Left ventricle myocardium superior (tissue), 1 donor: Measurements from ENCODE around the gene RPLP2. TPM values are rescaled to one million over a fixed set of nuclear protein-coding genes. Genes with fewer than 3 reads are reported as not detected.
A peak's percentile ranks its signal among the peaks of the same experiment; 100 is the strongest.

Experiments
- ATAC-seq: fragments of 200-7000 bp; cut with Tn5 transposase; one replicate; pipeline ENCODE4 v1.9.1; 2020; ENCODE audit warnings: mild to moderate bottlenecking, moderate library complexity
- DNase-seq: peaks from one replicate; pipeline ENCODE4 v3.0.0-alpha.2; 2020
- intact Hi-C: fragments of 100-400 bp; cut with micrococcal nuclease; formaldehyde crosslinking; loops from one replicate; pipeline ENCODE4 v1.11.0; 2022
- total RNA-seq: library from RNA; stranded (reverse); fragmentation: NEBNext Ultra II Directional; extraction: Animal tissue kit (Norgen Biotek cat#: 25700); gene quantifications from one replicate; pipeline ENCODE4 v1.2.1, GENCODE V29; 2021
- donor health status: DM: no; HTN: yes; CAD: no; lungs with severe emphysema.

The RPLP2 gene
- total RNA-seq, 1 donor from 2014 or later = 942 TPM

DNA sequence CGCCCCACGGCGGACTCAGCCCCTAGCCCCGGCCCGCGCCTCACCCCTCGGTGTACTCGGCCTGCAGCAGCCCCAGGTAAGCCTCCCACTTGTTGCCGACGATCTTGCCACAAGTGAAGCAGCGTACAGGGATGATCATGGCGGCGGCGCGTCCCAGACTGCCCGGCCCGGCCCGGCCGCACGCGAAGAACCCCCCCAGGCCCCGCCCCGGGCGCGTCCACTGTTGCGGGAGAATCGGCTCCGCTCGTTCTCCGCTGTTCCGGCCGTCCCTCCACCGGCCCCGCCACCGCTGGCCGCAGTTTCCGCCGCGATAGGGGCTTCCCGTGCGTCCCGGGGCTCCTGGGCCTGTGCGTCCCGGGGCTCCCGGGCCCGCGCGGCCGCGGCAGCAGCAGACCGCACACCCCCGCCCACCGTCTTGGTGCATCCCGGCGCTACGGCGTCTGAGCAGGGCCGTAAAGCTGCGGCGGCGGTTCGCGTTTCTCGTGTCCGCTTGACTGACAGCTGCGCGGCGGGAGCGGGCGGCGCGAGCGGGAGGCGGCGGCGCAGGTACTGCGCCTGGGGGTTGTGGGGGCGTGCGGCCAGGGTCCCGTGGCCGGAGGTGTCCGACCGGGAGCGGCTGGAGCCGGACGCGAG lies 32.7 kb downstream of the RPLP2 start, which contains the start of the genes POLR2L and TSPAN4:
TSS of gene POLR2L (minus strand) at position 160 of the 633 bp plus-strand sequence. CDS start at position 139, 21 bp downstream.
TSS of gene TSPAN4 (plus strand) at position 483 of the 633 bp plus-strand sequence. CDS start 7,453 bp downstream, outside the sequence.
- intact Hi-C loops = no loop called here
- DNase-seq (peak; percentile 95), ATAC-seq (peak; percentile 52)

GRCh38 chr11:843086-843734 lies 33.4 kb downstream of the RPLP2 start:
- intact Hi-C loops = no loop called here
- ATAC-seq (peak; percentile 0), DNase-seq (peak; percentile 56)

GRCh38 chr11:843818-844692 lies 34.3 kb downstream of the RPLP2 start:
- ATAC-seq (peak; percentile 50), DNase-seq (peak; percentile 93)
- intact Hi-C loops = no loop called here

- peak; percentile 94 for DNase-seq
- intact Hi-C loops = no loop called here
- peak; percentile 62 for ATAC-seq
Measured at GRCh38 chr11:844693-845644, 35.2 kb downstream of the RPLP2 start.

DNA sequence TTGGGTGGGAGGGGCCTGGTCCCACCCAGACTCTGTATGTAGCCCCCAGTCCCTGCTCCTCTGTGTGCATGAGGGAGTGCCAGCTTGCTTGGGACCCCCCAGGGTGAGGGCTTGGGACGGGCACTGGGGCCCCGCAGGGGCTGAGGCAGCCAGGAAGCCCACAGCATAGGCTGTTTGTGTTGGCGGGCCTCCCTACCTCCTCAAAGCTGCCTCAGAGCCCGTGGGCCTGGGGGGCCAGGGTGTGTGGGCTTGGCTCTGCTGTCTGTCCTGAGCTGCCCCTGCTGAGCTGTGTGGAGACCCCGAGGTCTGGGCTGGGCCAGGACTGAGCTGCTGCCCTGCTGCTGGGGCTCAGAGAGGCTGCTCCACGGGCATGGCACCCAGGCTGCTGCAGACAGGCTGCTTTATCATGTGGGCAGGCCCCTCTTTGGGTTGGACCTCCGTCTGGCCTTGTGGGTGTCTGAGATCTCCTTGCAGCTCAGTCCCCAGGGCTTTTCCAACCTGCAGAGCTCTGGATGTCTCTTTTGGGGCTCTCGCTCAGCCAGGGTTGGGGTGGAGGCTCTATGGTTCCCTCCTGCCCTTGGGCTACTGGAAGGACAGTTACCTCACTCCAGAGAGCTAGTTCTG lies 36.2 kb downstream of the RPLP2 start:
- ATAC-seq (no peak), DNase-seq (no peak)
- intact Hi-C loops = no loop called here

- intact Hi-C loops = no loop called here
- ATAC-seq (no peak), DNase-seq (no peak)
Measured at GRCh38 chr11:846496-847098, 36.8 kb downstream of the RPLP2 start.

DNA sequence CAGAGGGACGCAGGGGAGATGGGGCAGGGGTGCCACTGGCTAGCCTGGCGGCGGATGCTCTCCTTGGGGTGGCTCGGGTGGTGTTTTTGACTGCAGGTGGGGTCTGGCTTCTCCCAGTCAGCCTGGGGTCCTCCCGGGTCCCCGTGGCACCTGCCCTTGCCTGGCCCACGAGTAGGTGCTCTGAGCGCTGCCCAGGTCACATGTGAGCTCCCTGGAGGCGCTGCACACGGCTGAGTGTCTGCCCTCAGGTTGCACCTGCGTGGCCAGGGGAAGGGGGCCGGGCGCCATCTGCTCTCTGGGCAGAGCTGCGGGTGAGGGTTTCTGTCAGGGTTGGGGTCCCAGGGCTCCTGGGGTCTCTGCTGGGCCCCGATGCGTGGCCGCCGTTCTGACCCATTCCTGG lies 38.1 kb downstream of the RPLP2 start:
- ATAC-seq (no peak), DNase-seq (no peak)
- intact Hi-C loops = no loop called here

DNA sequence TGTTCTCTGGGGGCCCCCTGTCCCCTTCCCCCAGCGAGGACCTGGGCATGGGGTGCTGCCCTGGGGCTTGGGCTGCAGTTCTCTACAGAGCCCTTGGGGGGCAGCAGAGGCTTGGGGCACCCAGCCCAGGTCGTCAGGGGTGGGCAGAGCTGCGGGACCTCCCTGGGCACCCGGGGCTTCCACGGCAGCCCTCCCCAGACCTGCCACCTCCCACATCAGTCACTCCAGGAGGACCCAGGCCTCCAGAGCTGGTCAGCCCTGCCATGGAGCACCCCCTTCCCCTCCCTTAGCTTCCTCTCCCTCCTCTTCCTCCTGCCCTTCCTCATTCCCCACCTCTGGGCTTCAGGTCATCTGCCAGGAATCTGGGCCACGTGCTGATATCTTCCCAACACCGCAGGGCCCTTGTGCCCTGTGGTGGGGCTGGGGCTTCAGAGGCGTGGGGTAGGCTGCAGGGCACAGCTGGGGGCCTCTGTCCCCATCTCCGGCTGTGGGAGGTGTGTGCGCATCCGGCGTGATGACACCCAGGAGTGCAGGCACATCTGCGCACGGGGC lies 38.7 kb downstream of the RPLP2 start:
- intact Hi-C loops = no loop called here
- peak; percentile 4 for ATAC-seq

GRCh38 chr11:849104-849824 lies 39.5 kb downstream of the RPLP2 start:
- no peak for ATAC-seq
- DNase-seq = peak; percentile 68
- intact Hi-C loops = no loop called here

More for the DNA sequence above, 38.7 kb downstream of the RPLP2 start:
- DNase-seq = peak; percentile 71

DNA sequence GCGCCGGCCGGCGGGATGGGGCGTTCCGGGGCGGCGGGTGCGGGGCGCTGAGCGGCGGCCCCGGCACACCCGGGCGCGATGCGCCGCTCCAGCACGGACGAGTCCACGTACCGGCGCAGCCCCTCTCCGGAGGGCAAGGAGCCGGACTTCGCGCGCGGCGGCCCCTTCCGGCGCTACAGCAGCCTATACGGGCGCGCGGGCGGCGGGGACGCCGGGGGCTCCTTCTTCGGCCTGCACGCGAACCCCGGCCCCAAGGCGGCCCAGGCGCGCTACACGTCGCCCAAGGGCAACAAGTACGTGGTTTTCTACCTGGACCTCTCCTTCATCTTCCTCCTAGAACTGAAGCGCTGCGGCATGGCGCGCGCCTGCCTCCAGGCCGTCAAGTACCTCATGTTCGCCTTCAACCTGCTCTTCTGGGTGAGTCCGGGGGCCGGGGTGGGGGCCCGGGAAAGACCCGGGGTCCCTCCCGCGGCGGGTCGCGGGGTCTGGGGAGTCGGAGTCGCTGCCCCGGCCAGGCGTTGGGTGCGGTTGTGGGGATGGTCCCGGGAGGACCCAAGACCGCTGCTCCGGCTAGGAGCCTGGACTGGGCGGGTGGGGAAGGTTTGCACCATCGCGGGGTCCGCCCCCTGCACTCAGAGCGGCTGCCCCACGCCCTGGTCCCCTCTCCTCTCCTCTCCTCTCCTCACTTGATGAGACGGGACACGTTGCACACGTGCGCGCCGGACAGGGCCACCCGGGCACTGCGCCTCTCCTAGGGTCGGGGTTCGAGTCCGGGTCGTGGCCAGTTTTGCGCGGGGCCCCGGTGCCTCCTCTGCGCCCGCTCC lies 40.4 kb downstream of the RPLP2 start:
- ATAC-seq (no peak), DNase-seq (no peak)
- intact Hi-C loops = no loop called here

- no peak for ATAC-seq
- no peak for DNase-seq
- intact Hi-C loops = no loop called here
Measured at GRCh38 chr11:850775-851763, 41.3 kb downstream of the RPLP2 start.

- DNase-seq = no peak
- intact Hi-C loops = no loop called here
- no peak for ATAC-seq
Measured at GRCh38 chr11:852762-853161, 43.0 kb downstream of the RPLP2 start.

DNA sequence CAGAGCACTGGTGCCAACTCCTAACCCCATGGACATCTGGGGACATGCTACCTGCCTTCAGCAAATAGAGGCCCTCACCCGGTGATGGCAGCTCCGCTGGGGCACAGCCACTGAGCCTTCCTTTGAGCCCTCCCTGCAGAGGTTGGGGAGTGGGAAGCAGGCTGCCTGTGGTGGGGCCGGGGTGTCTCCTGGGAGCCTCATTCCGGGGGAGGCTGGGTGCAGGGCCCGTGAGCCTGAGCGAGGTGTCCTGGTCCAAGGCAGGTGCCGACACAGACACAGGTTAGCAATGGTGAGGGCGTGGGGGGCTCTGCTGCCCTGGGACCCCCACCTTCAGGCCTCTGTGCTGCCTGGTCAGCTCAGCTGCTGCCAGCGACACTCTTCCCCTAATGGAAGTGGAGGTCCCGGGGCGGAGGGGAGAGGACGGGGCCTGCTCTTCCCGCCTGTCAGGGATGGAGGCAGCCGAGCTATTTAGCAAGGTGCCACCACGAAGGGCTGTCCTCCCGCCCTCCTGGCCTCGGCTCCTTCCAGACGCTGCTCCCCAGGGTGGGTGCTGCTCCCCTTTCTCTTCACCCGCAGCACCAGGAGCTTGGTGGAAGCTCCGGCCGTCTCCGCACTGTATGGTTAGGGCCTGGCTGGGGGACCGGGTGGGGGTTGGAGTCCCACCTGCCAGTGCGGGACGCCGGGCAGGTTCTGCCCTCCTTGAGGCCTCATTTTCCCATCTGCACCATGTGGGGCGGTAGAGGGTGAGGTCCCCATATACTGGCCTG lies 44.1 kb downstream of the RPLP2 start:
- DNase-seq = no peak
- intact Hi-C loops = no loop called here
- ATAC-seq = no peak

GRCh38 chr11:854601-855329 lies 45.0 kb downstream of the RPLP2 start:
- ATAC-seq (no peak), DNase-seq (no peak)
- intact Hi-C loops = no loop called here
